SIG-M5 treated with dmso at 0.1 percent for 504 hours (cell line): ENCODE measurements around the gene LENG9.

Experiments used
- DNase-seq: peaks from one replicate; lab custom pipeline; 2025; ENCODE audit not compliant: unreplicated experiment; lab: John Stamatoyannopoulos, UW

Gene LENG9

GRCh38 chr19:54439174-54439851, 24.3 kb downstream of the LENG9 start:
- DNase-seq: peak; percentile 56

- DNase-seq: no peak
These were observed 26.8 kb downstream of the LENG9 start for GRCh38 chr19:54436628-54437252.

- no peak for DNase-seq
These were observed 27.5 kb downstream of the LENG9 start for GRCh38 chr19:54436031-54436523.

- DNase-seq: no peak
These were observed 28.0 kb downstream of the LENG9 start for GRCh38 chr19:54435551-54436016.

GRCh38 chr19:54434873-54435214, 28.7 kb downstream of the LENG9 start:
- DNase-seq: no peak

- no peak for DNase-seq
These were observed 29.3 kb downstream of the LENG9 start for GRCh38 chr19:54434112-54434872.

- no peak for DNase-seq
These were observed 29.9 kb downstream of the LENG9 start for GRCh38 chr19:54433697-54434096.

GRCh38 chr19:54432144-54432738, 31.3 kb downstream of the LENG9 start:
- DNase-seq: peak; percentile 43

- no peak for DNase-seq
These were observed 32.2 kb downstream of the LENG9 start for GRCh38 chr19:54431255-54431838.

GRCh38 chr19:54430306-54431254, 33.0 kb downstream of the LENG9 start:
- DNase-seq: peak; percentile 32

GRCh38 chr19:54429545-54430227, 33.9 kb downstream of the LENG9 start:
- DNase-seq: no peak

GRCh38 chr19:54429176-54429495, 34.4 kb downstream of the LENG9 start:
- no peak for DNase-seq

- DNase-seq: no peak
These were observed 35.0 kb downstream of the LENG9 start for GRCh38 chr19:54428323-54429175.

GRCh38 chr19:54427586-54427985, 36.0 kb downstream of the LENG9 start:
- no peak for DNase-seq

- no peak for DNase-seq
These were observed 37.2 kb downstream of the LENG9 start for GRCh38 chr19:54426291-54426931.

- no peak for DNase-seq
These were observed 38.2 kb downstream of the LENG9 start for GRCh38 chr19:54425382-54425723.

GRCh38 chr19:54424660-54425381, 38.8 kb downstream of the LENG9 start:
- DNase-seq: no peak

- DNase-seq: no peak
These were observed 39.4 kb downstream of the LENG9 start for GRCh38 chr19:54424201-54424600.
